HL-60/S4 treated with retinoic acid at 250 ng/mL for 4 days and 3 days (cell line): ENCODE data around the gene DPYSL3.
"Not testable (repeated sequence)": the region's sequence is repeated elsewhere in the genome, so short reads cannot be mapped to it uniquely, and the experiment has no call there.

ENCODE experiments used
- in situ Hi-C: fragments of 300-500 bp; cut with MboI; formaldehyde crosslinking; loops from 2 replicates; pipeline ENCODE4 v1.7.0; 2022; ENCODE audit warnings: low sequenced_read_pairs

DPYSL3 gene

DNA sequence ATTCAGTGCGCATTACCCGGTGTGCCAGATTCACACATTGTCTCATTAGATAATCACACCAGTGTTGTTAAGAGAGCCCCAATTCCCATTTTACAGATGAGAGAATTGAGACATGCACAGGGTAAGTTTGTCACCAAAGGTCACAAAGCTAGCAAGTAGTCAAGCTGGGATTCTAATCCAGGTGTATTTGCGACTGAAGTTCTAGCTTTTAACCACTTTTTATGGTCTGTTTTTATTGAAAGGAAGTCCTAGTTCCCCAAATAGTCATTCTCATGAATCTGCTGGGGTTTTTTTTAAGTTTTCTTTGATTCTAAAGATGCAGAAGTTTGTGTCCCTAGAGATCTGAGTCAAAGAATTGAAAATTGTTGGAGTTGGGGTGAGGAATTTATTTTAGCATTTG lies 136.5 kb downstream of the DPYSL3 start:
- in situ Hi-C loops, result no loop called here

DNA sequence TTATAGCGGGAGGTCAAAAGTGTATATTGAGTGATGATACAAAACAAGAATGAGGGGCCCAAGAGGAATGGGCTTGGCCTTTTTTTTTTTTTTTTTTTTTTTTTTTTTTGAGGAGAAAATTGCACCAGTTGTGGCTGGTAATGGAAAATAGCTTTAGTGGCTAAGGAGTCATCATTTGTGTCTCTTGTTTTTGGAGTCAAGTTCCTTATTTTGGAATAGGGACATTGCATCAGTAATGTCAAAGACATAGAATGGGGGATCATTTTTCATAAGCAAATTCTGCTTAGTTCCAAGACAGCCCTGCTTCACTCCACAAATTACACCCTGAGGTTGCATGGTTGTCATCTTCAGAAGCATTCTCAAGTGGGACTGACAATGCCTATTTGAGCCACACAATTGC lies 137.7 kb downstream of the DPYSL3 start:
- in situ Hi-C loops, result no loop called here

DNA sequence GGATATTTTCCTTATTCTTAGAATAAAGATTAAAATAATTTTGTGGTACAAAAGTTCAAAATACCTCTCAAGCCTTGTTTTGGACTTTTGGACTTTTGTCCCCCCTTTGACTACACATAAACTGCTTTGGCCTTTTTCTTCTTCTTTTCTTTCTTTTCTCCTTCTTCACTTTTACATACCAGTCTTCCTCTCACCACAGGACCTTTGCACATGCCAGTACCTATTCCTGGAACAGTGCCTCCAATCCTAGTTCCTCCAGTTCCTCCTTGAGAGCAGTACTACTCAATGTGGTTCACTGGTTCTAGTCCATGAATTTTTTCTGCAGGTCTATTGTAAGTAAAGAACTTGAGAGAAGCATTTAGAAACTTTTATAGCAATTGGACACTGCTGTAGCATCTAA lies 138.6 kb downstream of the DPYSL3 start:
- in situ Hi-C loops, result no loop called here

DNA sequence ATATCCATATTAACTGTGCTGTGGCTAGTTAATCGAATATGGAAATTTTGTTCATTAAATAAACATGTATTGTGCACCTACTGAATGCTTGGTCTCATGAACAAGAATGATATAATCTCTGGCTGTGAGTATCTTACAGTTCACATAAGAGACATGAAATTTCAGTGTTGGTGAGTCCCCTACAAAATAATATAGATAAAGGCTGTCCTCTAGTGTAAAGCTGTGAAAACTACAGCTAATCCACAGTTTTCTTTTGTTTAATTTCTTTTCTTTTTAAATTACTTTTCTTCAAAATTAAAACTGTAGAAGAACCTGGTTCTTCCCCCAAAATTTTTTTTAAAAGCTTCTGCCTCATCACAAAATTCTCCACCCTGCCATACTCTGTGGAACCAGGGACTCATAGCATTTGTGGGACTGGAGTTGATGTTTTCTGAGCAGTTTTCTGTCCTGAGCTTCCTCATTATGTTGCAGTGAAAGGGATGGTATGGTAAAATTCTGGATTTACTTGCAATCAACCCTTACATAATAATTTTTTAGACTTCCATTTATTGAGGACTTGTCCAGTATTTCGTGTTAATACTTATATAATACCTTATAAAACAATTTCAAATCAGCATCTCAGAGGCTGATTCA lies 140.0 kb downstream of the DPYSL3 start:
- in situ Hi-C loops, result no loop called here

DNA sequence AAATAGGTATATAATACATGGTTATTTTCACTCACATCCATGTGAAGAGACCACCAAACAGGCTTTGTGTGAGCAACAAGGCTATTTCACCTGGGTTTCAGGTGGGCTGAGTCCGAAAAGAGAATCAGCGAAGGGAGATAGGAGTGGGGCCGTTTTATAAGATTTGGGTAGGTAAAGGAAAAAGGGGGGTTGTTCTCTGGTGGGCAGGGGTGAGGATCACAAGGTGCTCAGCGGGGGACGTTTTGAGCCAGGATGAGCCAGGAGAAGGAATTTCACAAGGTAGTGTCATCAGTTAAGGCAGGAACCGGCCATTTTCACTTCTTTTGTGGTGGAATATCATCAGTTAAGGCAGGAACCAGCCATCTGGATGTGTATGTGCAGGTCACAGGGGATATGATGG lies 142.5 kb downstream of the DPYSL3 start:
- in situ Hi-C loops, result not testable (repeated sequence)

DNA sequence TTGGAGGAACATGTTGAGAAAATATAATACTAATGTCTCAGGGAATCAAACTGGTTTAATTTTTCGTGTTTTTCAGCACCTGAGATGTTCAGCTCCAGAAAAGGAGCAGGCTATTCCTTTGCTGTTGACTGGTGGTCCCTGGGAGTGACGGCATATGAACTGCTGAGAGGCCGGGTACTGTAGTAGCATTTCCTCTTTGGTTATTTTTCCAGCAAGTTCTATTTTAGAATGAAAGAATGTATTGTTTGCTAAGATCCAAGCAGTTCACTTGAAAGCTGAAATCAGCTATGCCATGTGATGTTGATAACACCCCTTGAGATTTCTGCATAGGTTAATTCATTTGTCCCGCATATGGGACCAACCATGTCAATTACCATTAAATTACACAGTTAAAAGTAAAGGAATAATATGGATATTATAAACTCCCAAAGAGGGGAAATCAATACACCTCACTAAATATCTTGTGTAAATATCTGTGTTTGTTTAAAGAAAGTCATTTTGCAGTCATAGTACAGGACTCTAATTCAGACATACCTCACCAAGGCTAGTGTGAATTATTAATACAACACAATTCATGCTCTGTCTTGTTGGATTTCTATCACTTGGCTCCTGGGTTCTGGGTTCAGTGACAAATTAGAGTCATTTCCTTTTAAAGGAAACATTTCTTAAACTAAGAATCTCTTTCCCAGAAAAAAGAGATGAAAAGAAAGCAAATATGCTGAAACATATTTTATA lies 148.3 kb downstream of the DPYSL3 start:
- in situ Hi-C loops, result no loop called here

DNA sequence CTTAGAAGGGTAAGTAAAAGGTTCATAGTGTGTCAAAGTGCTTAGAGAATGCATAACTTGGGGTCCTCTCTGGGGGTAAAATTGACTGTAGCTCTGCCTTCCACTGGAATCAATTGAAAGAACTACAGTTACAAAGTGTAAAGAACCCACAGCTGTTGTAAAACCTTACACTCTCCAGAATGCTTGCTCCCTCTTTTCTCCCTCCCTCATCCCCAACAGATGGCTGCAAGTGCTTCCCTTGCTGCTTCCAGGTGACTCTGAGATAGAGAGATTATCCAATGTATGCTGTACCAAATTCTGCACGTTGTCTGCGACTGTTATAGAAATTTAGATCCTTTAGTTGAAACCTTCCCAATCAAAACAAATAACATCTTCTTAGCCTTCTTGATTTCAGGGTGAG lies 149.1 kb downstream of the DPYSL3 start:
- in situ Hi-C loops, result no loop called here

DNA sequence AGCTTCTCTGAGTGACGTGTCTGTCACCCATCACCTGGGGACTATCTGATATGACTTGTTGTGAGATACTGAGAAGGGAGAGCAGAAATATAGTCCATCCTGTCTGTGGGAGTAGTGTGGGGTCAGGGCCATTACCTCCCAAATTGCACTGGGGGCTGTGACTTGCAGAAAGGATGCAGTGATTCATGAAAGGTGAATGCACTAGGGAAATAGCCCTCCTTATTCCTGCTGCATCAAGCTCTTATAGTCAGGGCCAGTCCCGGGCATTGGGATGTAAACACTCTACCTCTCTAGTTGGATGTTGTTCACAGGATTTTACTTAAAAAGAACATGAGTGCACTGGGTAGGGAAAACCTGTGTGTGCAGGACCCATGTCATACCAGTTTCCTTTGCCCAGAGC lies 150.3 kb downstream of the DPYSL3 start:
- in situ Hi-C loops, result no loop called here

DNA sequence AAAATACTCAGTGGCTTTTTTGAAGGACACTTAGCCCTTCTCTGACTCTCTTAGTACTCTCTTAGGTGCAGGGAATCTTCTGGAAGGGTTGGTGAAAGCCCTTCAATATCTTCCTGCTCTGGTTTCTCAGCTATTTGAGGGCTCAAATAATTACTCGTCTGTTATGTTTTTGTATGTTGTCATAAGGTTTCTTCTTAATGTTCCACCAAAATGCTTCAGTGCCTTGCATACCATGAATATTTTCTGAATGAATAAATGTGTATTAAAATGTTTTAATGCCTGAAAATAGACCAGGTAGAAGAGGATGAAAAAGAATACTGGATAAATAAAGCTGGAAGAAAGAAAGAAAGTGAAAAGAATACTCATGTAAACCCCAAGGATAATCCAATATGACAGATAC lies 150.8 kb downstream of the DPYSL3 start:
- in situ Hi-C loops, result no loop called here

DNA sequence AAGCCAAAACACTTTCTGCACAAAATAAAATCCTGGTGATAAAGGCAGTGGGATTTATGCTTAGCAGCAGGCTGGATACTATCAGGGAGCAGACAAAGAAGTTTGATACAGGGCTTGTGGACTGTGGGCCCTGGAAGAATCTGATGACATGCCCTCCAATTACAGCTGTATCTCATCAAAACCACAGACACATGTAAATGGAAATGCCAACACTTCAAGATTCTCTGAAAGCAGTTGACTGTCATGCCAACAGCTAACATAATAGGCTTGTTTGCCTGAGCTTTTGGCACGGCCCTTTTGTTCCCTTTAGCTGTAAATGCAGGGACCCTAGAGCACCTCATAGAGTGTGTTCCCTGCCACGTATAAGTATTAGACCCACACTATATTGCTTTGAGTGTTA lies 160.6 kb downstream of the DPYSL3 start:
- in situ Hi-C loops, result no loop called here

DNA sequence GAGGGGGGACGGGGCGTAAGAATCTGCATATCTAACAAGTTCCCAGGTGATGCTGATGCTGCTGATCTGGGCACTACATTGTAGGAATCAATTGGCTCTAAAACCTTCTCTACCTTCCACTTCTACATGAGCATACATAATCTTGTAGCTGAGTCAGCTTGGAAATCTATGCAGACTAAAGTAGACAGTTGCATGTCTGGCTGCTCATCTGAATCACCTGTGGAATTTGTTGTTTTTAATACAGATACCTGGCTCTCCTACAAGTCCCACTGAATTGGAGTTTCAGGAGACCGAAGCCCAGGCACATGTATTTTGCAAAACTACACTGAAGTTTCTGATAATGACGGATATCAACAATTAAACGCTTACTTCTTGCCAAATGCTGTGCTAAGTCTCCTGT lies 161.4 kb downstream of the DPYSL3 start:
- in situ Hi-C loops, result no loop called here

DNA sequence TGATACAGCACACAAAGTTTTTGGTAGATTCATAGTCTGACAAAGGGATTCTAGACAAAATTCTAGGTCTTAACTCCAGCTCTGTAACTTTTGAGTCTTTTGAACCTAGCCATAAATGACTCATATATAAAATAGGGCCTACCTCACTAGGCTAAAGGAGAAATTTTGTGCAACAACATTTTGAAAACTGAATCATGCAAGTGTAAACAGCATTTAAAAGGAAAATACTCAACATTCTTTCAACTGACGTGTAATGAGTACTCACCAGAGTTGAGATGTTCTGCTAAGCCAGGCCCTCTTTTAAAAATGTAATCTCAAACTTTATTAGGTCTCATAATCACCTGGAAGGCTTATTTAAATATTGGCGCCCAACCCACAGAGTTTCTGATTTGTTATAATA lies 161.8 kb downstream of the DPYSL3 start:
- in situ Hi-C loops, result no loop called here

DNA sequence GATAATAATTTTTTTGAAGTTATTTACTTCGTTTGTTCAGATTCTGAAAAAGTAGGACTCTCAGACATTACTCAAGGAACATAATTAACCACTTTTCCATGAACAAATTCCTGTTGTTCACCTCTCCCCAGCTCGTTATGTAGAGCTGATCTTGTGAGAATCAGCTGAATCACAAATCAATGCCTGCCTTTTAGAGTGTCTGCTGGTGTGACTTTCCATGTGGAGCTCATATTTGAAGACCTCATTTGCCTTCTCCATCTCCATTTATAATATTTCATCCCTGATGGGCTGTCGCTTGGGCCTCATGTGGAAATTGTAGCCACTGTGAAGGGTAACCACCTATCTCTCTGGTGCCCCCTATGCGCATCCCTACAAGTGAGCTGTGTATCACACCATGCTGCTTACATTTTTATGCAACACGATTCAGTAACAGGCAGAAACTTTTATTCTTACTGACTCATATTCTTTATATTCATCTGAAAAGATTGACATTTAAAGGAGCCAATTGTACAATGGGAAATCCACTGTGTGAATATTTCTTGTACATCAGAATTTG lies 163.8 kb downstream of the DPYSL3 start:
- in situ Hi-C loops, result no loop called here

DNA sequence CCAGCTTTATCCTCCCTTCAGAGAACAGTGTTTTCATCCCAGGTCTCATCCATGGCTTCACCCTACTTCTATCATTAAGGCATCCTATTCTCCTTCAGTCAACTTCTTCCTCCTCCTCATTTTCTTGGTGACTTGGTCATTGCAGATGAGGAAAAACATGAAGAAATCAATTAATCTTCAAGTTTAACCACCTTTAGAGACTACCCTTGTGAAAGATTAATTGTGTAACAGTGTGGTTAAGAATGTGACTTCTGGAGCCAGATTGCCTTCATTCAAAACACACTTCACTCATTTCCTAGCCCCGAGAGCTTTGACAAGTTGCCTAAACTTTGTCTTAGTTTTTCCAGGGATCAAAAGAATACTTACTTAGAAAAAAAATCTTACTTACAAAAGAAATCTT lies 165.0 kb downstream of the DPYSL3 start:
- in situ Hi-C loops, result no loop called here

DNA sequence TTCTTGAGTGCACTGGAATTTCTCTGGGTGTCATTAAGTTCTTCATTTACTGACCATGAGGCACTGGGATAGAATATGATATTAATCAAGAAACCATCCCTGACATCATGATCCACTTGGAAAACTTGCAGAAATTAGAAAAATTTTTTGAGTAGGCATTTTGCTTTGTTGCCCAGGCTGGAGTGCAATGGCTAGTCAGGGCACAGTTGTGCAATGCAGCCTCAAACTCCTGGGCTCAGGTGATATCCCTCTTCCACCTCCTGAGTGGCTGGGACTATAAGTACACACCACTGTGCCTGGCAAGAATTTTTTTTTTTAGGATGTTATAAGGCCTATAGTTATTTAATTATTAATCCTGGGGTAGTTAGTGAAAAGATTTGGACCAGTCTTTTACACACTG lies 168.5 kb downstream of the DPYSL3 start:
- in situ Hi-C loops, result no loop called here

DNA sequence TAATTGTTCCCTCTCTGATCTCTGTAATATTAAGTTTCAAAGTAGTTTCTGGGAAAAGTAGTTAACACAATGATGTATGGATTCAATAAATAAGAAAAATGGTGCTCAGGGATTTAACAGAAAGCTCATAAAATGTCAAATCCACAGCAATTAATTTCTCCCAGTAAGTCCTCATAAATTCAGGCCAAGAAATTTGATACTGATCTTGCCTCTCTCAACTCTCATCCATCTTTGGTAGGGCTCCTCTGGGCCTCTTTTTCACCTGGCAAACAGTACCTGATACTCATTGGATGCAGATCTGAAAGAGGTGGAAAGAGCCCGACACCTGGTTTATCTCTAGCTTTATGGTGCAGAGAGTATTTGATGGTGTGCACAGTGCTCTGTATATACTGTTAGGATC lies 168.9 kb downstream of the DPYSL3 start:
- in situ Hi-C loops, result no loop called here
